GM12864 (cell line): Measurements from ENCODE around the gene PTOV1.

Source experiments
- DNase-seq: peaks from one replicate; pipeline ENCODE4 v3.0.0-alpha.2; 2011; ENCODE audit warnings: low read depth
- H3K4me3 ChIP-seq: 2 replicates; pipeline ENCODE4 v1.5.1; 2011; ENCODE audit warnings: mild to moderate bottlenecking, low read depth, low read length, control low read depth
- TF ChIP-seq, protein P1 (sequence below): IDR thresholded peaks from 2 replicates; pipeline ENCODE4 v1.5.1; 2011; ENCODE audit warnings: low read depth, mild to moderate bottlenecking, moderate library complexity, low read length, control low read depth, inconsistent platforms; ENCODE audit errors: missing control alignments

PTOV1 gene

DNA sequence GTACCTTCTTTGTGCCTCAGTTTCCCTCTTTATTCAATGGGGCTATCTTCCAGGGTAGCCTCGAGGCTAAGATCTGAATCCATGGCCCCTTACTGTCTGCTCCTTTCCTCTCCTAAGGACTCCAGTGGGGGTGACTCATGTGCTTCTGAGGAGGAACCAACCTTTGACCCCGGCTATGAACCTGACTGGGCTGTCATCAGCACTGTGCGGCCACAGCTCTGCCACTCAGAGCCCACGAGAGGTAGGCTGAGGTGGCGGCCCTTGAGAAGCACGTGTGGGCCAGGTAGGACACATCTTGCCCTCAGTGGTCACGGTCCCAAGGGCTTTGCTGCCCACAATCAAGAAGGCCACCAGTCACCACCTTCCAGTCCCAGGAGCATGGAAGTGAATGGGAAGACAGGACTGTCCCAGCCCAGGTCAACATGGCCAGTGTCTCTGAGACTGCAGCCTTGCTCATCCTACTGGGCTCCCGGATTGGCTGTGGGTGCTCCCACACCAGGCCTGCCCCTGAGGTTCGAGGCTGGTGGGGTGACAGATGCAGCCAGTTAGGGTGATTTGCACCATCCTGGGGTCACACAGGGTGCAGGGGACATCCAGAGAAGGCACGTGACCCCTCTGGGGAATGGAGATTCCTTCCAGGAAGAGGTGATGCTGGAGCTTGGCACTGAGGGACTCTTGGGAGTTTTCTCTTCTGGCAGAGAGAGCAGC is 29.4 kb downstream of the PTOV1 start:
- no peak for DNase-seq
- H3K4me3 ChIP-seq: no peak overlapping the region
- TF ChIP-seq, protein P1, sequence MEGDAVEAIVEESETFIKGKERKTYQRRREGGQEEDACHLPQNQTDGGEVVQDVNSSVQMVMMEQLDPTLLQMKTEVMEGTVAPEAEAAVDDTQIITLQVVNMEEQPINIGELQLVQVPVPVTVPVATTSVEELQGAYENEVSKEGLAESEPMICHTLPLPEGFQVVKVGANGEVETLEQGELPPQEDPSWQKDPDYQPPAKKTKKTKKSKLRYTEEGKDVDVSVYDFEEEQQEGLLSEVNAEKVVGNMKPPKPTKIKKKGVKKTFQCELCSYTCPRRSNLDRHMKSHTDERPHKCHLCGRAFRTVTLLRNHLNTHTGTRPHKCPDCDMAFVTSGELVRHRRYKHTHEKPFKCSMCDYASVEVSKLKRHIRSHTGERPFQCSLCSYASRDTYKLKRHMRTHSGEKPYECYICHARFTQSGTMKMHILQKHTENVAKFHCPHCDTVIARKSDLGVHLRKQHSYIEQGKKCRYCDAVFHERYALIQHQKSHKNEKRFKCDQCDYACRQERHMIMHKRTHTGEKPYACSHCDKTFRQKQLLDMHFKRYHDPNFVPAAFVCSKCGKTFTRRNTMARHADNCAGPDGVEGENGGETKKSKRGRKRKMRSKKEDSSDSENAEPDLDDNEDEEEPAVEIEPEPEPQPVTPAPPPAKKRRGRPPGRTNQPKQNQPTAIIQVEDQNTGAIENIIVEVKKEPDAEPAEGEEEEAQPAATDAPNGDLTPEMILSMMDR: no peak

DNA sequence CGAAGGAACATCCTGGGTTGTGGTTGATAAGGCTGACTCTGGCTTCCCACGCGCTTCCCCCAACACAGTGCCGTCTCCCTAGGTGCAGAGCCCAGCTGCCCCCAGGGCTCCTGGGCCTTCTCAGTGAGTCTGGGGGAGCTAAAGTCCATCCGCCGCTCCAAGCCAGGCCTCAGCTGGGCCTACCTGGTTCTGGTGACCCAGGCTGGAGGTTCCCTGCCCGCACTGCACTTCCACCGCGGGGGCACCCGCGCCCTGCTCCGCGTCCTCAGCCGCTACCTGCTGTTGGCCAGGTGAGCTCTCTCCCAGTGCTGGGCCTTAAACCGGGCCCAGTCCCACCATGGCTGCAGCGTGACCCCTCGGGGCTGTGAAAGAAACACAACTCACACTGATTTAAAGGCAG is 30.2 kb downstream of the PTOV1 start:
- TF ChIP-seq, protein P1: no peak
- H3K4me3 ChIP-seq: no peak overlapping the region
- no peak for DNase-seq

DNA sequence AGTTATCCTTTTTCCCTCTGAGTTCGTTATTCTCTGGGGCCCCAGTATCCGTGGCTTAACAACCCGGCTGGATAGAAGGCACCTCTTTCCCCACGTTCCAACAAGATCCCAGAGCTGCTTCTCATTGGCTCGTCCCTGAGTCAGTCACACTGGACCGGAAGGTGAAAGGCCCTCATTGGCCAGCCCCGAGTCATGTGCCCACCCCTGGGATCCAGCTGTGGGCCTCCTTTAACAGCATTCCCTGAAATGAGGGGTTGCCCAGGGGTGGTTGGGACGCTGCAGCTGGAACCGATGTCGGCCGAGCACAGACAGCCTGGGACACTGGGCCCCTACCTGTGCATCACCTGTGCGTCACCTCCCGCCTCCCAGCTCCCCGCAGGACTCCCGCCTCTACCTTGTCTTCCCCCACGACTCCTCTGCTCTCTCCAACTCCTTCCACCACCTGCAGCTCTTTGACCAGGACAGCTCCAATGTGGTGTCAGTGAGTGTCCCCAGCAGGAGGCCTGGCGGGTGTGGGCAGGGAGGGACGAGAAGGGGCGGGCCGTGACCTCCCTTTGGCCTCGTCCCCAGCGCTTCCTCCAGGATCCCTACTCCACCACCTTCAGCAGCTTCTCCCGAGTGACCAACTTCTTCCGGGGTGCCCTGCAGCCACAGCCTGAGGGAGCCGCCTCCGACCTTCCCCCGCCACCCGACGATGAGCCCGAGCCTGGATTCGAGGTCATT is 30.9 kb downstream of the PTOV1 start:
- no peak overlapping the region for H3K4me3 ChIP-seq
- TF ChIP-seq, protein P1: no peak
- no peak for DNase-seq

DNA sequence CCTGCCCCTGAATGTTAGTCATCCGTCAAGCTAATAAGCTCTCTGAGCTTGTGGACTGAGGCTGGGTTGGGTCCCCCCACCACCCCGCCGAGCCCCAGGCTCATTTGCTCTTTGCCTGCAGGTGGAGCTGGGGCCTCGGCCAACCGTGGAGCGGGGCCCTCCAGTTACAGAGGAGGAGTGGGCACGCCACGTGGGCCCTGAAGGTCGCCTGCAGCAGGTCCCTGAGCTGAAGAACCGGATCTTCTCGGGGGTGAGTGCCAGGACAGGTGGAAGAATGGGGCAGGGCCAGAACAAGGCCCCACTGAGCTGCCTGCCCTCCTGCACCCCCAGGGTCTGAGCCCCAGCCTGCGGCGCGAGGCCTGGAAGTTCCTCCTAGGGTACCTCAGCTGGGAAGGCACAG is 31.7 kb downstream of the PTOV1 start:
- TF ChIP-seq, protein P1: no peak
- no peak for DNase-seq

DNA sequence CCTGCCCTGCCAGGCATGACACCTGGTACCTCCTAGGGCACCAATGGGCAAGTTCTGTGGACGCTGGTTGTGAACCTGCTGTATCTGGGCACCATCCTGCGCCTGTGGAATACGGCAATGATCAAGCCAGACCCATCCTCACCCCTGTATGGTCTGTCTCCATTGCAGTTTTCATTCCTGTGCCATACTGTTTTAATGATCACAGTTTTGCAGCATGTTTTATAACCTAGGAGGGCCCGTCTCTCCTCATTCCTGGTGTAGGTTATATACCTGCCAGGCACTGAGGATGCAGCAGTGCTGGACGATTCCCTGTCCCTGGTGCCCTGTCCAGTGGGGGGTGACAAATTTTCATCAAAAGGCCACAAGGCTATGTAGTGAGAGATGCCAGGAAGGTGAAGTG is 32.1 kb downstream of the PTOV1 start:
- TF ChIP-seq, protein P1: no peak
- H3K4me3 ChIP-seq: no peak overlapping the region
- DNase-seq: no peak

More for the DNA sequence above, 31.7 kb downstream of the PTOV1 start:
- no peak overlapping the region for H3K4me3 ChIP-seq

DNA sequence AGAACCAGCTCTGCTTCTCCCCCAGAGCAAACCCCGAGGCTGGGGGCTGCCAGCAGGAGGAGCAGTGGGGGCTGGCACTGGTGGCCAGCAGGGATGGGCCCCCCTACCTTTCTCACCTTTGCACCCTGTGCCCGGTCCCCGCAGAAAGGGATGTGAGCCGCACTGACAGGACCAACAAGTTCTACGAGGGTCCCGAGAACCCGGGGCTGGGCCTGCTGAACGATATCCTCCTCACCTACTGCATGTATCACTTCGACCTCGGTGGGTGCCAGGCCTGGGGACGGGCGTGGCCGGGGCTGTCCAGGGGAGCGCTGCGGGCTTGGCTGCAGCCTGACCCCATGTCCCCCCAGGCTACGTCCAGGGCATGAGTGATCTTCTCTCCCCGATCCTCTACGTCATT is 33.1 kb downstream of the PTOV1 start:
- TF ChIP-seq, protein P1: no peak
- no peak overlapping the region for H3K4me3 ChIP-seq
- no peak for DNase-seq

DNA sequence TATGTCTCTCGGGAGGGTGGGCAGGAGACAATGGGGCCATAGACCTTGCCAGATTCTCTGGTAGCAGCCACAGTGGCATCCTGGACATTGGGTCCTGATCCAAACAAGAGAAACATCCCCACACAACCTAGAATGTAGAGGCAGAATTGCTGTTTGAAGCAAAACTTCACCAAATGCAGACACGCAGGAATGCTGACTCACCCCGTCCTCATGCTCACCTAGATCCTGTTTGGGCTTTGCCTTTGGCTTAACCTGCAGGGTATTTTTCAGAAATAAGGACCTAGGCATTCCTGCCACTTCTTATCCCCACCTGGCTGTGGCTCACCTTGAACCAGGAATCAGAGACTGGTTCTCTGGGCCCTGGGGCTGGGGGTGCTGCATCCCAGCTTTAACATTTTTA is 33.8 kb downstream of the PTOV1 start:
- DNase-seq: no peak
- H3K4me3 ChIP-seq: no peak overlapping the region
- TF ChIP-seq, protein P1: no peak
